ENCODE measurements around the gene INPP4A.

- TF ChIP-seq CTCF (IDR thresholded peaks at IDR 0.05) (no peak), POLR2A (IDR thresholded peaks at IDR 0.05) (no peak)
Measured at GRCh38 chr2:98528349-98528748, 83.7 kb downstream of the INPP4A start.

Measured in esophagus squamous epithelium (tissue), 4 donors.